Stimulated activated CD8-positive, alpha-beta memory T cell treated with anti-CD3 and anti-CD28 coated beads, Interleukin-2, amount 100 ng/mL, for 1 hour (primary cell): ENCODE data around the gene GNG2.

Experiments
- DNase-seq, 2 donors: peaks; one replicate each; pipeline ENCODE4 v3.0.0-alpha.2; 2020; ENCODE audit warnings: low read depth in 2 of 2

The GNG2 gene

GRCh38 chr14:51993285-51993920, 133.0 kb downstream of the GNG2 start:
- DNase-seq = no peak

- no peak for DNase-seq
These were observed 135.8 kb downstream of the GNG2 start for GRCh38 chr14:51996148-51996746.

- no peak for DNase-seq
These were observed 137.9 kb downstream of the GNG2 start for GRCh38 chr14:51998348-51998747.

- DNase-seq = no peak
These were observed 138.7 kb downstream of the GNG2 start for GRCh38 chr14:51999084-51999483.

- no peak for DNase-seq
These were observed 139.7 kb downstream of the GNG2 start for GRCh38 chr14:52000019-52000582.

- DNase-seq = no peak
These were observed 140.3 kb downstream of the GNG2 start for GRCh38 chr14:52000696-52001095.

GRCh38 chr14:52002542-52002941, 142.1 kb downstream of the GNG2 start:
- no peak for DNase-seq

- DNase-seq = no peak
These were observed 142.9 kb downstream of the GNG2 start for GRCh38 chr14:52003324-52003723.

GRCh38 chr14:52005625-52006024, 145.2 kb downstream of the GNG2 start:
- no peak for DNase-seq

GRCh38 chr14:52006361-52006760, 145.9 kb downstream of the GNG2 start:
- DNase-seq = no peak

- no peak for DNase-seq
These were observed 146.8 kb downstream of the GNG2 start for GRCh38 chr14:52007211-52007610.

- DNase-seq = no peak
These were observed 147.2 kb downstream of the GNG2 start for GRCh38 chr14:52007637-52008036.

GRCh38 chr14:52008136-52008535, 147.7 kb downstream of the GNG2 start:
- DNase-seq = no peak

GRCh38 chr14:52010173-52010693, 149.8 kb downstream of the GNG2 start:
- DNase-seq = no peak

- no peak for DNase-seq
These were observed 151.1 kb downstream of the GNG2 start for GRCh38 chr14:52011523-52011922.

- no peak for DNase-seq
These were observed 152.2 kb downstream of the GNG2 start for GRCh38 chr14:52012635-52013034.

- no peak for DNase-seq
These were observed 153.7 kb downstream of the GNG2 start for GRCh38 chr14:52013984-52014600.

- DNase-seq = no peak
These were observed 154.3 kb downstream of the GNG2 start for GRCh38 chr14:52014601-52015267.

GRCh38 chr14:52015411-52016030, 155.1 kb downstream of the GNG2 start:
- DNase-seq = no peak

GRCh38 chr14:52018252-52018651, 157.8 kb downstream of the GNG2 start:
- no peak for DNase-seq

- DNase-seq = no peak
These were observed 158.6 kb downstream of the GNG2 start for GRCh38 chr14:52018970-52019369.
